RWPE2 (cell line): ENCODE results near the gene FGF18.
"Not testable (repeated sequence)": the region's sequence is repeated elsewhere in the genome, so short reads cannot be mapped to it uniquely, and the experiment has no call there.

ENCODE experiments used
- ATAC-seq: fragments of 200-7000 bp; cut with Tn5 transposase; 3 replicates; pipeline ENCODE4 v1.9.1; 2021; ENCODE audit warnings: low read depth
- DNase-seq: peaks from one replicate; pipeline ENCODE4 v3.0.0-alpha.2; 2020; ENCODE audit warnings: low spot score
- H3K27ac ChIP-seq: fragments of 450-650 bp; 2 replicates; pipeline ENCODE4 v1.5.1; 2017; ENCODE audit warnings: mild to moderate bottlenecking; ENCODE audit not compliant: poor library complexity, severe bottlenecking
- H3K27me3 ChIP-seq: fragments of 250-450 bp; sonication (Bioruptor Pico); 2 replicates; pipeline ENCODE4 v1.5.1; 2021; ENCODE audit warnings: mild to moderate bottlenecking, moderate library complexity; ENCODE audit not compliant: insufficient read depth, poor library complexity, severe bottlenecking
- H3K36me3 ChIP-seq: fragments of 250-450 bp; sonication (Bioruptor Pico); 2 replicates; pipeline ENCODE4 v1.5.1; 2020; ENCODE audit warnings: low read depth, mild to moderate bottlenecking, moderate library complexity
- H3K4me1 ChIP-seq: fragments of 250-450 bp; sonication (Bioruptor Pico); 2 replicates; pipeline ENCODE4 v1.5.1; 2021; ENCODE audit warnings: mild to moderate bottlenecking, moderate library complexity; ENCODE audit not compliant: insufficient read depth, poor library complexity, severe bottlenecking
- H3K4me3 ChIP-seq: fragments of 250-450 bp; sonication (Bioruptor Pico); 2 replicates; pipeline ENCODE4 v1.5.1; 2021; ENCODE audit warnings: mild to moderate bottlenecking, moderate library complexity; ENCODE audit not compliant: severe bottlenecking
- H3K9me3 ChIP-seq: fragments of 250-450 bp; sonication (Bioruptor Pico); 2 replicates; pipeline ENCODE4 v1.5.1; 2021; ENCODE audit warnings: mild to moderate bottlenecking, moderate library complexity; ENCODE audit not compliant: severe bottlenecking
- TF ChIP-seq, protein P1 (sequence below): fragments of 450-650 bp; IDR thresholded peaks from one replicate; pipeline ENCODE4 v1.5.1; 2017; ENCODE audit warnings: mild to moderate bottlenecking, moderate library complexity; ENCODE audit not compliant: poor library complexity, severe bottlenecking

The FGF18 gene

DNA sequence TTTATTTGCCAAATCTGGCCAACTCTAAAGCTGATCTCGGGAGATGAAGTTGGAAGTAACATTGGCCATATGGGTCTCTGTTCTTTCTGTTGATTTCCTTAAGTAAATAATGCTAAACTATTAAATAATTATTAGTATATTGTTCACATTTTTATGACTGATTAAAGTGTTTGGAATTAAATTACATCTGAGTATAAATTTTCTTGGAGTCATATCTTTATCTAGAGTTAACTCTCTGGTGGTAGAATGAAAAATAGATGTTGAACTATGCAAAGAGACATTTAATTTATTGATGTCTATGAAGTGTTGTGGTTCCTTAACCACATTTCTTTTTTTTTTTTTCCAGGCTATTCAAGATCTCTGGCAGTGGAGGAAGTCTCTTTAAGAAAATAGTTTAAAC, 9.3 kb upstream of the FGF18 start:
- no peaks in the 10 kb centered on the region for H3K9me3 ChIP-seq
- H3K36me3 ChIP-seq, result peaks cover 91% of the 10 kb centered on the region
- H3K4me3 ChIP-seq, result no peak overlapping the region
- no peak overlapping the region for H3K27ac ChIP-seq
- H3K4me1 ChIP-seq, result no peaks in the 10 kb centered on the region
- TF ChIP-seq, protein P1, sequence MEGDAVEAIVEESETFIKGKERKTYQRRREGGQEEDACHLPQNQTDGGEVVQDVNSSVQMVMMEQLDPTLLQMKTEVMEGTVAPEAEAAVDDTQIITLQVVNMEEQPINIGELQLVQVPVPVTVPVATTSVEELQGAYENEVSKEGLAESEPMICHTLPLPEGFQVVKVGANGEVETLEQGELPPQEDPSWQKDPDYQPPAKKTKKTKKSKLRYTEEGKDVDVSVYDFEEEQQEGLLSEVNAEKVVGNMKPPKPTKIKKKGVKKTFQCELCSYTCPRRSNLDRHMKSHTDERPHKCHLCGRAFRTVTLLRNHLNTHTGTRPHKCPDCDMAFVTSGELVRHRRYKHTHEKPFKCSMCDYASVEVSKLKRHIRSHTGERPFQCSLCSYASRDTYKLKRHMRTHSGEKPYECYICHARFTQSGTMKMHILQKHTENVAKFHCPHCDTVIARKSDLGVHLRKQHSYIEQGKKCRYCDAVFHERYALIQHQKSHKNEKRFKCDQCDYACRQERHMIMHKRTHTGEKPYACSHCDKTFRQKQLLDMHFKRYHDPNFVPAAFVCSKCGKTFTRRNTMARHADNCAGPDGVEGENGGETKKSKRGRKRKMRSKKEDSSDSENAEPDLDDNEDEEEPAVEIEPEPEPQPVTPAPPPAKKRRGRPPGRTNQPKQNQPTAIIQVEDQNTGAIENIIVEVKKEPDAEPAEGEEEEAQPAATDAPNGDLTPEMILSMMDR, result no peak
- no peaks in the 10 kb centered on the region for H3K27me3 ChIP-seq
- DNase-seq (no peak), ATAC-seq (no peak)

DNA sequence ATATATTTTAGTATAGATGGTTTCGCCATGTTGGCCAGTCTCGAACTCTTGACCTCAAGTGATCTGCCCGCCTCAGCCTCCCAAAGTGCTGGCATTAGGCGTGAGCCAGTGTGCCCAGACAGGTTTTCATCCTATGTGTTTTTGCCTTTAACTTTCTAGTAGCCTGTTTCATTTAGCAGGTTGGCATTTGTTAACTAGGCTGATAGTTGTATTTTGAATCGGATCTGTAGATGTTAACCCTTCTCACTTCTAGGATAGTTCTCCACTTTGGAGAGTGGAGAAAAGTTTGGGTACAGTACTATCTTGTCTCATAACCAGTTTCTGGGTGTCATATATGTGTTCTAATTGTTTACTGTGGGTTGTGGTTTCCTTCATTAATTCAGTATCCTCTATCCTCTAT, 7.3 kb upstream of the FGF18 start:
- no peaks in the 10 kb centered on the region for H3K9me3 ChIP-seq
- TF ChIP-seq, protein P1, result no peak
- no peaks in the 10 kb centered on the region for H3K27me3 ChIP-seq
- H3K27ac ChIP-seq, result no peak overlapping the region
- H3K36me3 ChIP-seq, result peaks cover 71% of the 10 kb centered on the region
- ATAC-seq (no peak), DNase-seq (no peak)
- no peaks in the 10 kb centered on the region for H3K4me1 ChIP-seq
- no peak overlapping the region for H3K4me3 ChIP-seq

DNA sequence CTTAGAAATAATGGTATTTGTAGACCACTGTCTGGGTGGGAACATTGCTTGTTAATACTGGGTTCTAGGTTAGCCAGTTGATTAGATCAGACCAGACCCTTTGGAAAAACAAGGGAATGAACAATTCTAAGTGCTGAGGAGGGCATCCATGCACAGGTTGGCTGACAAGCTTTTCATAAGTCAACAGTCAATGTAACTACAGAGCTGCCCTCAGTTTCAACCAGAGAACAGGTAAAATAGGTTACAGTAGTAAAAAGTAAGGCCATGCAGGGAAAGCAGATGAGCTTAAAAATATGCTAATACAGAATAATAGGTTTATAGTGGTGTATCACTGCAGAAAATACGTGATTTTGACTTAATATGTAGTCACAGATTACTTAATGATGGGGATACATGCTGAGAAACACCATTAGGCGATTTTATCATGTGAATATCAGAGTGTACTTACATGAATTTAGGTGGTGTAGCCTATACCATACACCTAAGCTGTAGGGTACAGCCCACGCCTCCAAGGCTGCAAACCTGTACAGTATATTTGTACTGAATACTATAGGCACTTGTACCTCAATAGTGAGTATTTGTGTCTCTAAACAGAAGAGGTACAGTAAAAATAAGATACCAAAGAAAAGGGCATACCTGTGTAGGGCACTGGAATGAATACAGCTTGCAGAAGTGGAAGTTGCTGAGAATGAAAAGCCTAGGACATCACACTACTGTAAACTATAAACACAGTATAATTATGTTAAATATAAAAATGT, 6.1 kb upstream of the FGF18 start:
- Histone ChIP-seq H3K4me1 (no peaks in the 10 kb centered on the region), H3K27me3 (no peaks in the 10 kb centered on the region), H3K27ac (no peak overlapping the region), H3K9me3 (no peaks in the 10 kb centered on the region), H3K36me3 (peaks cover 59% of the 10 kb centered on the region), H3K4me3 (no peak overlapping the region)
- TF ChIP-seq, protein P1, result no peak
- ATAC-seq, result peak; percentile 9; the same call in 1 of the 3 replicates
- DNase-seq, result no peak

DNA sequence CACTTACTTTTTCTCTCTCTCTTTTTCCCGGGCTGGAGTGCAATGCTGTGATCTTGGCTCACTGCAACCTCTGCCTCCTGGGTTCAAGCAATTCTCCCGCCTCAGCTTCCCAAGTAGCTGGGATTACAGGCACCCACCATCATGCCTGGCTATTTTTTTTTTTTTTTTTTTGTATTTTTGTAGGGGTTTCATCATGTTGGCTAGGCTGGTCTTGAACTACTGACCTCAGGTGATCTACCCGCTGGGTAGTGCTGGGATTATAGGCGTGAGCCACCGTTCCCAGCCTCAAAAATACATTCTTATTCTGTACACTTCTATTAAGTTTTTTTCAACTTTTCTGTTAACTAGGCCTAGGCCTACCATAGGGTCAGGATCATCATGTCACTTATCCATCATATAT, 5.5 kb upstream of the FGF18 start:
- peaks cover 53% of the 10 kb centered on the region for H3K36me3 ChIP-seq
- not testable (repeated sequence) for H3K27me3 ChIP-seq, DNase-seq, H3K27ac ChIP-seq, H3K9me3 ChIP-seq, H3K4me1 ChIP-seq, ATAC-seq, H3K4me3 ChIP-seq

DNA sequence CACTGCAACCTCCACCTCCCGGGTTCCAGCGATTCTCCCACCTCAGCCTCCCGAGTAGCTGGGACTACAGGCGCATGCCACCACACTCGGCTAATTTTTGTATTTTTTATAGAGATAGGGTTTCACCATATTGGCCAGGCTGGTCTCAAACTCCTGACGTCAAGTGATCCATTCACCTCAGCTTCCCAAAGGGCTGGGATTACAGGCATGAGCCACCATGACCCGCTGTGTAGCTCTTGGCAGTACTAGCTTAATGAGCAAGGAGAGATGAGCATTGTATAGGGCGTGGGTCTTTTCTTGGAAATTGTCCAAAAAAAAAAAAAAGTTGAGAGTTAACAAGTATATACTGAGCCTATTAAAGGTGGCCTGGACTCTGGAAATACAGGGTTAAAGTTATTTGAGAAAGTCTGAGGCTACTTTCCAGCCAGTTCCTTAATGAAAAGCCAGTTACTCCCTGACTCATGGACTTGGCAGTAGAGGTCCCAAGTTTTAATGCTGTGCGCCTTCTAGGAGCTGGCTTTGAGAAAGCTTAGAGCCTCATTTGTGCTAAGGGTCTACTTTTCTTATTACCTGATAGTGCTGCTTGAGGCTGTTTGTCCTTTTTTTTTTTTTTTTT, 4.2 kb upstream of the FGF18 start:
- DNase-seq (no peak), ATAC-seq (peak; percentile 2)
- no peak overlapping the region for H3K27ac ChIP-seq
- H3K36me3 ChIP-seq, result peaks cover 40% of the 10 kb centered on the region
- H3K9me3 ChIP-seq, result no peaks in the 10 kb centered on the region
- TF ChIP-seq, protein P1, result no peak
- H3K4me3 ChIP-seq, result no peak overlapping the region
- no peaks in the 10 kb centered on the region for H3K4me1 ChIP-seq
- peaks cover 8% of the 10 kb centered on the region for H3K27me3 ChIP-seq
